ENCODE data around the gene IFI27. TPM values are rescaled to one million over a fixed set of nuclear protein-coding genes. Genes with fewer than 3 reads are reported as not detected.

IFI27 gene
- total and polyA plus RNA-seq, 2 of the 8 experiments (the other 6 are each of a cell fraction or from before 2014, with no cell fraction given): 0.76 to 2.2 TPM

DNA sequence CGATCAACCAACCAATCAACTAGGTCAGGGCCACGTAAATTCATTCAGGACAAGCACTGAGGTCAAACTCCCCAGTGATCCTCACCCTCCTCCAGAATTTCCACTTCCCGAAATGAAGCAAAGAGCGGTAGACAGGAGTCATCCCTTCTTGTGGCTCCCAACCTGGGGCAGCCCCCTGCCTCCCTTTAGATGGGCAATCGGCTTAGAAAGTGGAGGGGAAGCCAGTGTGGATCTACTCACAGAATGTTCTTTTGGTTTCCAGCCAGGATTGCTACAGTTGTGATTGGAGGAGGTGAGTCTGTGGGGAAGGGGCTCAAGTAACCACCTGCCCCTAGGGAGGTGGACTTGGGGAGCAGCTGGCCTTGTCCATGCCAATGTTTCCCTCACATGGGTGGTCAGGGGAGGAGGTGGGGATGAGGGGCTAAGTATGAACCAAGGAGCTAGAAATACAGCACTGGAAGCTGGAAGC lies 4.1 kb downstream of the IFI27 start:
- H2AK5ac ChIP-seq (ENCODE audit: low read depth, low read length): no peak overlapping the region
- H3K14ac ChIP-seq (ENCODE audit: insufficient read length): no peak overlapping the region
- H2BK15ac ChIP-seq (ENCODE audit: low read length): no peak overlapping the region
- no peaks in the 10 kb centered on the region for H3K79me2 ChIP-seq (ENCODE audit: control insufficient read depth in 1 of 2, insufficient read depth in 2 of 2, low read length in 2 of 2)
- peaks cover 2 to 6% of the 10 kb centered on the region in 2 experiments; a peak in 1 of 4 replicates for H3K9me3 ChIP-seq (ENCODE audit: insufficient read depth in 2 of 2, low read depth in 1 of 2, low read length in 1 of 2)
- no peak overlapping the region for H3K4ac ChIP-seq (replicated peaks; ENCODE audit: insufficient read length, low read depth, low read length)
- no peak overlapping the region for H3K4me3 ChIP-seq (ENCODE audit: extremely low read depth in 1 of 4, insufficient read depth in 2 of 4, low read depth in 3 of 4, low read length in 4 of 4)
- DNase-seq (ENCODE audit: low read depth in 1 of 2, low spot score in 2 of 2): no peak
- CTCF ChIA-PET (ENCODE audit: partially characterized antibody): interaction anchor here (0.7 to 1.6 kb wide), 7 partner anchors 15 to 178 kb away, joined by 3 to 7 read pairs (median 3); partner anchors contain the start of gene IFI27L2
- no peak overlapping the region for H3K9ac ChIP-seq (replicated peaks in 1 of 4; ENCODE audit: extremely low read depth in 1 of 4, low read depth in 3 of 4, low read length in 3 of 4)
- H3K79me1 ChIP-seq (ENCODE audit: low read depth, low read length): no peaks in the 10 kb centered on the region
- no peaks in the 10 kb centered on the region for H4K20me1 ChIP-seq (replicated peaks in 1 of 2; ENCODE audit: control insufficient read depth in 1 of 2, insufficient read depth in 2 of 2, low read length in 2 of 2)
- no peaks in the 10 kb centered on the region for H3K23me2 ChIP-seq (ENCODE audit: low read depth, low read length)
- H2BK20ac ChIP-seq (ENCODE audit: low read length): no peak overlapping the region
- no peak overlapping the region for H3K23ac ChIP-seq (ENCODE audit: insufficient read length)
- no peak overlapping the region for H2BK12ac ChIP-seq (ENCODE audit: low read depth, low read length)
- H2BK5ac ChIP-seq (ENCODE audit: low read depth, low read length): no peak overlapping the region
- H3K18ac ChIP-seq (ENCODE audit: extremely low read depth, low read length): no peak overlapping the region
- H4K91ac ChIP-seq (replicated peaks; ENCODE audit: insufficient read length, low read length): no peak overlapping the region
- 85% methylated on average over 5 of the region's 5 CpGs; no CpG with 5 or more reads in 1 of the 2 experiments for WGBS, 2 experiments (ENCODE audit: extremely low coverage in 1 of 2, insufficient coverage in 1 of 2, insufficient read length in 1 of 2, insufficient replicate concordance in 2 of 2, low coverage in 1 of 2, low lambda C conversion rate in 2 of 2, missing lambda C conversion rate in 1 of 2)
- H3K27ac ChIP-seq (ENCODE audit: low read depth, low read length): no peak overlapping the region
- POLR2A ChIA-PET (ENCODE audit: partially characterized antibody): interaction anchor here (0.6 to 1.9 kb wide), 3 partner anchors 10 to 14 kb away, joined by 3 to 4 read pairs (median 4); no protein-coding TSS in a partner anchor
- H3K27me3 ChIP-seq (replicated peaks in 1 of 4; ENCODE audit: control insufficient read depth in 3 of 4, extremely low read depth in 1 of 4, insufficient read depth in 3 of 4, low read length in 3 of 4): no peaks in the 10 kb centered on the region; a peak in 1 of 7 replicates
- no peak for FAIRE-seq
- no peak overlapping the region for H3K56ac ChIP-seq (replicated peaks; ENCODE audit: insufficient read length, low read depth, low read length)
- H2BK120ac ChIP-seq (replicated peaks; ENCODE audit: low read depth, low read length): no peak overlapping the region
- H3K4me2 ChIP-seq (ENCODE audit: insufficient read depth in 1 of 2, low read depth in 2 of 2, low read length in 2 of 2): no peak overlapping the region
- H2AFZ ChIP-seq (ENCODE audit: low read length): no peak overlapping the region
- no peaks in the 10 kb centered on the region for H3K36me3 ChIP-seq (ENCODE audit: control insufficient read depth in 2 of 4, insufficient read depth in 4 of 4, low read length in 3 of 4)
- no peak overlapping the region for H4K8ac ChIP-seq (ENCODE audit: extremely low read depth, insufficient read depth, low read length)
- peaks cover 0 to 2% (median under 1%) of the 10 kb centered on the region in 4 experiments; a peak in 2 of 7 replicates for H3K4me1 ChIP-seq (replicated peaks in 1 of 4; ENCODE audit: control insufficient read depth in 3 of 4, insufficient read depth in 4 of 4, low read length in 3 of 4)
- H4K5ac ChIP-seq (ENCODE audit: insufficient read length, low read depth, low read length): no peak overlapping the region
- TF ChIP-seq EZH2 (IDR thresholded peaks at IDR 0.05; ENCODE audit: low read depth, low read length, severe bottlenecking) (no peak), SP4 (IDR thresholded peaks at IDR 0.05; ENCODE audit: low read length) (no peak), SUZ12 (IDR thresholded peaks at IDR 0.05; ENCODE audit: low read length) (no peak), BACH1 (IDR thresholded peaks at IDR 0.05; ENCODE audit: low read length) (no peak), POU5F1 (IDR thresholded peaks at IDR 0.05; ENCODE audit: low read depth, low read length) (no peak), CBX5 (IDR thresholded peaks at IDR 0.05; ENCODE audit: low read depth, low read length) (no peak), SAP30 (IDR thresholded peaks at IDR 0.05; ENCODE audit: insufficient read depth, insufficient replicate concordance, low read length) (no peak), FOSL1 (IDR thresholded peaks at IDR 0.05; ENCODE audit: insufficient read depth, low read depth, low read length) (no peak), HDAC6 (IDR thresholded peaks at IDR 0.05; ENCODE audit: low read depth, low read length) (no peak), CEBPB (IDR thresholded peaks at IDR 0.05; ENCODE audit: low read depth, low read length) (no peak), PHF8 (conservative IDR thresholded peaks at IDR 0.05; ENCODE audit: low read depth, low read length) (no peak), EGR1 (IDR thresholded peaks at IDR 0.05; ENCODE audit: borderline replicate concordance, low read depth, low read length) (no peak), SRF (IDR thresholded peaks at IDR 0.05; ENCODE audit: low read depth, low read length) (no peak)
